Measurements from ENCODE around the gene NOTCH2. TPM values are rescaled to one million over a fixed set of nuclear protein-coding genes. Genes with fewer than 3 reads are reported as not detected.

The NOTCH2 gene
- total RNA-seq, 1 donor from 2014 or later: 34.8 TPM

DNA sequence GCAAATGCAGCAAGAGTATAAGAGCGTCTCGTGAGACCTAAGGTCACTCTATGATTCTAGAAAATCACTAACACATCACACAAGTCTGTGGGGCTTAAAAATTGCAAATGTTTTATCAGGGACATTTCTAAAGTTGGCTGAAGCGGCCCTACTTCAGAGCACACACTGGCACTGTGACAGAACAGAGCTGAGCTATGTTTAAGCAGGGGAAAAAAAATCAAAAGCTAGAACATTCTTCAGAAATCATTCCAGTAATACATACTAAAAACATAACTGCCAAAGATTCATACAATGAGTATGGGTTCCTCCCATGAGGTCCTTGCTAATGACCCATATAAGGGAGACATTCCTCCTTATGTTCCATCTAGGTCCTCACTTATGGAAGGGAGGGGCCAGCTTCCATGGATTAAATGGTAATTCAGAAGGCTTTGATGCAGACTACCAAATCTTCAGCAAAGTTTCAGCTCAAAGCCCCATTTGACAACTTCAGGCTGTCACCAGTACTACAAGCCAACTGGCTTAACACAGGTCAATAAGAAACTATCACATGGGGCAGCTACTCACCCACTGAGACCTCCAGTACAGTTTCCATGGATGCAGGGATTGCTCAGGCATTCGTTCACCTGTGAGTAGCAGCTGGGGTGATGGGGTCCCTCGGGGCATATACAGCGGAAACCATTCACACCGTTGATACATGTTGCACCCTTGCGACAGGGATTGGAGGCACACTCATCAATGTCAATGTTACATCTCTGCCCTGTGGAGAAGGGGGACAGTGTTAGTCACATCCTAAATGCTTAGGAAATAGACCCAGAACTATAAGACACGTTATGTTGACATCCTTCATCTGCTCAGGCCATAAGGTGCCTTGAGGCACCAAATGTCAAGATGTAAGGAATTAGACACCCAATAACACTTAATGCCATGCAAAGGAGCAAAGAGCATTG lies 114.7 kb downstream of the NOTCH2 start:
- intact Hi-C loops (cut with DNase I): no loop called here
- no peak for DNase-seq (ENCODE audit: low spot score)

DNA sequence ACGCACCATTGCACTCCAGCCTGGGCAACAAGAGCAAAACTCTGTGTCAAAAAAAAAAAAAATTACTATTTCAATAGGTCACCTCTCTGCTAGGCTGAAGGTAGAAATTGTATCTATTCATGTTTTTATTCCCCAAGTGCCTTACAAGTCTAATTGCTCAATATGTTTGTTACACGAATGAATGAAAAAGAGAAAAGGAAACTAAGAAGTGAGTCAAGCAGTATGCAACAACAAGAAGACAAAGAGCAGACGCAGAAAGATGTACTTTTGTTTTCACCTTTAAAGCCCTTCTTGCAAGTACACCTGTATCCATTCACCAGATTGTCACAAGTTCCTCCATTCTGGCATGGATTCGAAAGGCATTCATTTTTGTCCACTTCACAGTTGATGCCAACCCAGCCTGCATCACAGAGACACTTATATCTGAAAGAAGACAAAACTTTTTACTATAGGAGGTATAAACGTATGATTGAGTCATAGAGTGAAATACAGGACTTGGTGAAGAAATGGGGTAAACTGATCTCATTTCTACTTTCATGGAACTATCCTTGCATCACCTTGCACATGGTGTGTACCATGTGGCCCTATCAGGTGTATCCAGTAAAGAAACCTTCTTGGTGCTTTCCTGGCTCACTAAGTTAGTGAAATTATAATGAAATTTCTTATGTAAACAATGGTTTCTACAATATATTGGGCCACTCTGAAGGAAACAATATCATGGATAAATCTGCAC lies 116.0 kb downstream of the NOTCH2 start:
- intact Hi-C loops (cut with DNase I): no loop called here
- no peak for DNase-seq (ENCODE audit: low spot score)

DNA sequence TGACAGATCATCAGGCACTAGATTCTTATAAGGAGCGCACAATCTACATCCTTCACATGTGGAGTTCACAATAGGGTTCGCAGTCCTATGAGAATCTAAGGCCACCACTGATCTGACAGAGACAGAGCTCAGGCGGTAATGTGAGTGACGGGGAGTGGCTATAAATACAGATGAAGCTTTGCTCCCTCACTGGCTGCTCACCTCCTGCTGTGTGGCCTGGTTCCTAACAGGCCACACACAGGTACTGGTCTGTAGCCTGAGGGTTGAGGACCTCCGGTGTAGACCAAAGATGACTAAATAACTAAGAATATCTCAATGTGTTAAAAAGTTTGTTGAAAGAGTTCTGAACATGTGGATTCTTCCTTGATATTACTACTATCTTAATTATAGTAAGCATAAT lies 117.0 kb downstream of the NOTCH2 start:
- intact Hi-C loops (cut with DNase I): no loop called here
- no peak for DNase-seq (ENCODE audit: low spot score)

- DNase-seq (ENCODE audit: low spot score): peak; percentile 86
- intact Hi-C loops (cut with DNase I): loop anchor here (5.0 kb wide), 1 partner anchor 76 kb away; no protein-coding TSS in a partner anchor
Measured at GRCh38 chr1:119948342-119949214, 120.9 kb downstream of the NOTCH2 start.

- DNase-seq (ENCODE audit: low spot score): no peak
- intact Hi-C loops (cut with DNase I): loop anchor here (5.0 kb wide), 1 partner anchor 75 kb away; no protein-coding TSS in a partner anchor
Measured at GRCh38 chr1:119947468-119947867, 122.0 kb downstream of the NOTCH2 start.

DNA sequence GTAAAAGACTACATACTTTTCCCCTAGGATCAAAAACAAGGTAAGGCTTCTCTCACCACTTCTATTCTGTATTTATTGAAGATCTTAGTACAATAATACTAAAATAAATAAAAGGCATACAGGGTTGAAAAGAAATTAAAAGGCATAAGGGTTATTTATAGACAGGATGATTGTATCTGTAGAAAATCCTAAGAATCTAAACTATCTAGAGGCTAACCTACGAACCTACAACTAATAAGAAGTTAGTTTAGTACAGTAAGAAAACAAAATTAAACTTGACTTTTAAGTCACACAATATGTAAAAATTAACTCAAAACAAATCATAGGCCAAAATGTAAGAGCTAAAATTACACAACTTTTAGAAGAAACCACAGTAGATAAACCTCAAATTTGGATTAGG lies 122.7 kb downstream of the NOTCH2 start:
- DNase-seq (ENCODE audit: low spot score): no peak
- intact Hi-C loops (cut with DNase I): loop anchor here (5.0 kb wide), 1 partner anchor 74 kb away; no protein-coding TSS in a partner anchor

- intact Hi-C loops (cut with DNase I): no loop called here
- no peak for DNase-seq (ENCODE audit: low spot score)
Measured at GRCh38 chr1:119943216-119943615, 126.2 kb downstream of the NOTCH2 start.

DNA sequence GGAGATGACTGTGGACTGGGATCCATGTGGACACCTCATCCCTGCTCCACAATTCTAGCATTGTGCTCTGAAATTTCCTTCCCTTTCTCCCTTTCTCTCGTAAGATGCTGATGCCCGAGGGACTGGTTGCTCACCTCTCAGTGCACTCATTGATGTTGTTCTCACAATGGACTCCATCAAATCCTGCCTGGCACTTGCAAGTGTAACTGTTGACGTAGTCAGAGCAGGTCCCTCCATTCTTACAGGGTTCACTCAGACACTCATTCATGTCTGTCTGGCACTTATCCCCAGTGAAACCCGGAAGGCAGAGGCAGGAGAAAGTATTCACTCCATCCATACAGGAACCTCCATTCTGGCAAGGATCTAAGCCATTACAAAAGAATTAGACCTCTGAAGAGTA lies 128.1 kb downstream of the NOTCH2 start:
- intact Hi-C loops (cut with DNase I): no loop called here
- no peak for DNase-seq (ENCODE audit: low spot score)

DNA sequence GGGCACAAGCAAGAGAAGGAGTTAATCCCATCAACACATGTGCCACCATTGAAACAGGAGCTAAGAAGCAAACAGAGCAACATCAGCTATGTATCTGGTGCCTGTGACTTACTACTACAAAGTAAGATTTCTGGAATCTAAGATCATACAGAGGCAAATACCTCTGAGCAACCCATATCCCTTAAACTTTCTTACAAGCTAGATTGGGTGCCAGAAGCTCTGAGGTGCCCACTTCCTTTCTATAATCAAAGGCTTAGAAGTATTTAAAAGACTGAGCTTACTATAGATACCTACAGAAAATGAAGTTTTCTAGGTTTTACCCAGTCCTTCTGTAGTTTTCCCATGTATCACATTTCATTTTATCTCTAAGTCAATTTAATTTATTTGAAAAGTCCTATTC lies 128.8 kb downstream of the NOTCH2 start:
- no peak for DNase-seq (ENCODE audit: low spot score)
- intact Hi-C loops (cut with DNase I): no loop called here

GRCh38 chr1:119937198-119937597 lies 132.3 kb downstream of the NOTCH2 start:
- intact Hi-C loops (cut with DNase I): no loop called here
- no peak for DNase-seq (ENCODE audit: low spot score)

DNA sequence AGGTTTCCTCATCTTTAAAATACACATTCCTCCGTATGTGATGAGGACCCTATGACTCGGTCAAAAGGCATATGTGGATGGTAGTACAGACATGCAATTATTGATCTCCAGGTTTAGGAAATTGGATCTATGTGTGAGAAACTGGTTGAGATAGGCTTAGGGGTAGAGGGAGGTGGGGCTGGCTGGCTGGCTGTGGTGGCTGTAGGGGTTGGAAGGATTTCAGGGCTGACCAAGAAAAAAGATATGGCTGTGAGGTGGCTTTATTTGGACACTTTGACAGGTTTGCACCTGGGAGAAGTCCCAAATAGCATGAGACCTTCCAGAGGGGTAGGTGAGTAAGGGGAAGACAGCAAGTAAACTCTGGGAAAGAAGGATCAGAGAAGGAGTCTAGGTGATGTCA lies 133.5 kb downstream of the NOTCH2 start:
- no peak for DNase-seq (ENCODE audit: low spot score)
- intact Hi-C loops (cut with DNase I): no loop called here

DNA sequence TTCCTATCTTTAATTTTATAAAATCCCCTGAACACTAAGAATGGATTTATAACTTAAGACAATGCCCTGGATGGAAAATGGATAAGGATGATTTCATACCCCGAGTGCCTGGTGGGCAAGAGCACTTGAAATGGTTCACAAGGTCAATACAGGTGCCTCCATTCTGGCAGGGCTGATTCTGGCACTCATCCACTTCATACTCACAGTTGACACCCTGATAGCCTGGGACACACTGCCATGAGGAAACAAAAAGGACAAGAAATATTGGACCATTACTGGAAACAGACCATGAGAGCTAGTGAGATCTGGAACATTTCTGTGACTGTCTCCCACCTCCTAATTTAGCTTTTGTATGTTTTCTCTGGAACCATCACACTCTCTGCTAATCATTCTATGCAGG lies 134.1 kb downstream of the NOTCH2 start:
- intact Hi-C loops (cut with DNase I): no loop called here
- no peak for DNase-seq (ENCODE audit: low spot score)

GRCh38 chr1:119933397-119933796 lies 136.1 kb downstream of the NOTCH2 start:
- intact Hi-C loops (cut with DNase I): no loop called here
- DNase-seq (ENCODE audit: low spot score): no peak

DNA sequence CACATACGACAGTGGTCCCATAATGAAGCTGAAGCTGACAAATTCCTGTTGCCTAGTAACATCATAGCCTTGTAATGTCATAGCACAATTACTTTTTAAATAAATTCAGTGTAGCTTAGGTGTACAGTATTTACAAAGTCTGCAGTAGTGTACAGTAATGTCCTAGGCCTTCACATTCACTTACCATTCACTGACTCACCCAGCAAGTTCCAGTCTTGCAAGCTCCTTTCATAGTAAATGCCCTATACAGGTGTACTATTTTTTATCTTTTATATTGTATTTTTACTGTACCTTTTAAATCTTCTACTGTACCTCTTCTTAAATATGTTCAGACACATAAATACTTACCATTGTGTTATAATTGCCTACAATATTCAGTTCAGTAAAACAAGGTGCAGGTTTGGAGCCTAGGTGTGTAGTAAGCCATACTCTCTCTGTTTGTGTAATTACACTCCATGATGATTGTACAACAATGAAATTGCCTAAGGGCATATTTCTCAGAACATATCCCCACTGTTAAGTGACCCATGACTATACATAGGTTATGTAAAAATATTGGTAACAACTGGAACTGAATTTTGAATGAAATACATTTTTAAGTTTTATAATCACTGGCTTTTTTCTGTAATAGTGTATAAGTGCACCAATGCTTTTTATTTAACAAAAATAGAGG lies 139.7 kb downstream of the NOTCH2 start:
- intact Hi-C loops (cut with DNase I): no loop called here
- no peak for DNase-seq (ENCODE audit: low spot score)

GRCh38 chr1:119926553-119926952 lies 142.9 kb downstream of the NOTCH2 start:
- intact Hi-C loops (cut with DNase I): no loop called here
- DNase-seq (ENCODE audit: low spot score): no peak

- no peak for DNase-seq (ENCODE audit: low spot score)
- intact Hi-C loops (cut with DNase I): no loop called here
Measured at GRCh38 chr1:119924948-119925898, 144.2 kb downstream of the NOTCH2 start.

DNA sequence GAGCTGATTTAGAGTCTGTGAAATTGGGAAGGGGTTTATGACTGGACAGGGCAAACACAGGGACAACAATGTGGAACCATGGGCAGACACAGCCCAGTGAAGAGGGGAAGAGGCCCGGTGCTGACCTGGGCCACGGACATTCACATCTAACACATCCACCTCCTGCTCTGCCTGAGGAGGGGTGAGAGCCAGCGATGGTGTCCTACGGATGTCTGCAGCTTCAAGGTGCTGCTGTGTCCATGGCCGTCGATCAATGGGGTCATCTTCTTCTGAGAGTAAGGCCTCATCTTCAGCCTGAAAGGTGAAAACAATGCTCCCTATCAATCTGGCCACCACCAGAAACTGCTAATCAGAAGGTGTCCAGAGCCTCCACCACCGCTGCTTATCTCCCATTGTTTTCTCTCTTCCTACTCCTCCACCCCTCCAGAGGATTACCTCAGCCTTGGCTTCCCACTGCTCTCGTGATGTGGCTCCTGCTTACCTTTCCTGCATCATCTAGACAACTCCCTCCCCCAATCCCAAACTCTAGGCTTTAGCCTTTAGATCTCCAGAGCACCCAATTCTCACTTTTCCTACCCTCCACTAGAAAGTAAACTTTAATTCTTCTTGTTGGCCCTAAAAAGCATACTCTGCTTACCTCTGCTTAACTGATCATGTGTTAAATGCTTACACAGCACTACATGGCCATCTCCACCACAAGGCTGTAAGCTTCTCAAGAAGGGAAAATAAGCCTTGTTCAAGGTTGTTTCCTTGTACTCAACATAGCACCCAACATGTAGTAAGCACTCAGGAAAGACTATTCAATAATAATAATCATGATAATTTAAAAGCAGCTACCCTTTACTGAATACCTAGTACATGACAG lies 149.1 kb downstream of the NOTCH2 start:
- DNase-seq (ENCODE audit: low spot score): no peak
- intact Hi-C loops (cut with DNase I): no loop called here
